GM10266 (cell line): ENCODE data around the gene HOXC12.

Experiments used
- DNase-seq: peaks from one replicate; pipeline ENCODE4 v3.0.0; 2012; ENCODE audit errors: extremely low spot score
- TF ChIP-seq, protein P1 (sequence below): IDR thresholded peaks from 2 replicates; pipeline ENCODE4 v1.5.1; 2012; ENCODE audit warnings: mild to moderate bottlenecking, low read depth; ENCODE audit not compliant: control insufficient read depth, insufficient read depth; ENCODE audit errors: missing control alignments

The HOXC12 gene

DNA sequence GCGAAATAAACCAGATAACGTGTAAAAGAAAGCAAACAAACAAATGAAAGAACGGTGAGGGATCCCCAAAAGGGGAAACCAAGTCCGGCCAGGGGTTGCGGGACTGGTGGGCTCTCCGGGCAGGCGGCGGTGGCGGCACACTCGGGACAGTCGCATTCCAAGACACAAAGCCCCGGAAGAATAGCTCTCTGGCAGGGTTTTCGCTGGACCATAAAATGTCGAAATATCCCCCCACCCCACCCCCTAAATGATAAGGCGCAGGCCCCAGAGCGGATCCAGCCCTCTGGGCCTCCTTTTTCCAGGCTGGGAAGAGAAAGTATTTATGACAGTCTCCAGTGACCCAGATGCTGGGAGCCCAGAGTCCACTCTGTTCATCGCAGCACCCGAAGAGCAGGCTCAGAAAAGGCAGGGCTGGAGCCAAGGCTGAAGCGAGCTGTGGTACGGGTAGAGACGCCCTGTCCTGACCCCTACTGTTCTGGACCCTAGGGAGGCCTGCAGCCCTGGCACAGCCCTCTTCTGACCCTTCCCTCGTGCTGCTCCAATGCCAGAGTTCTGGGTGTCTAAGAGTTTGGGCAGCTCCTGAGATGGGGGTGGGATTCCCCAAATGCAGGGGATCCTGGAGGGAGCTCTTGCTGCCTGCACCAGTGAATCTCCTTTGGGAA, 52.0 kb downstream of the HOXC12 start:
- TF ChIP-seq, protein P1, sequence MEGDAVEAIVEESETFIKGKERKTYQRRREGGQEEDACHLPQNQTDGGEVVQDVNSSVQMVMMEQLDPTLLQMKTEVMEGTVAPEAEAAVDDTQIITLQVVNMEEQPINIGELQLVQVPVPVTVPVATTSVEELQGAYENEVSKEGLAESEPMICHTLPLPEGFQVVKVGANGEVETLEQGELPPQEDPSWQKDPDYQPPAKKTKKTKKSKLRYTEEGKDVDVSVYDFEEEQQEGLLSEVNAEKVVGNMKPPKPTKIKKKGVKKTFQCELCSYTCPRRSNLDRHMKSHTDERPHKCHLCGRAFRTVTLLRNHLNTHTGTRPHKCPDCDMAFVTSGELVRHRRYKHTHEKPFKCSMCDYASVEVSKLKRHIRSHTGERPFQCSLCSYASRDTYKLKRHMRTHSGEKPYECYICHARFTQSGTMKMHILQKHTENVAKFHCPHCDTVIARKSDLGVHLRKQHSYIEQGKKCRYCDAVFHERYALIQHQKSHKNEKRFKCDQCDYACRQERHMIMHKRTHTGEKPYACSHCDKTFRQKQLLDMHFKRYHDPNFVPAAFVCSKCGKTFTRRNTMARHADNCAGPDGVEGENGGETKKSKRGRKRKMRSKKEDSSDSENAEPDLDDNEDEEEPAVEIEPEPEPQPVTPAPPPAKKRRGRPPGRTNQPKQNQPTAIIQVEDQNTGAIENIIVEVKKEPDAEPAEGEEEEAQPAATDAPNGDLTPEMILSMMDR = no peak
- DNase-seq = no peak

DNA sequence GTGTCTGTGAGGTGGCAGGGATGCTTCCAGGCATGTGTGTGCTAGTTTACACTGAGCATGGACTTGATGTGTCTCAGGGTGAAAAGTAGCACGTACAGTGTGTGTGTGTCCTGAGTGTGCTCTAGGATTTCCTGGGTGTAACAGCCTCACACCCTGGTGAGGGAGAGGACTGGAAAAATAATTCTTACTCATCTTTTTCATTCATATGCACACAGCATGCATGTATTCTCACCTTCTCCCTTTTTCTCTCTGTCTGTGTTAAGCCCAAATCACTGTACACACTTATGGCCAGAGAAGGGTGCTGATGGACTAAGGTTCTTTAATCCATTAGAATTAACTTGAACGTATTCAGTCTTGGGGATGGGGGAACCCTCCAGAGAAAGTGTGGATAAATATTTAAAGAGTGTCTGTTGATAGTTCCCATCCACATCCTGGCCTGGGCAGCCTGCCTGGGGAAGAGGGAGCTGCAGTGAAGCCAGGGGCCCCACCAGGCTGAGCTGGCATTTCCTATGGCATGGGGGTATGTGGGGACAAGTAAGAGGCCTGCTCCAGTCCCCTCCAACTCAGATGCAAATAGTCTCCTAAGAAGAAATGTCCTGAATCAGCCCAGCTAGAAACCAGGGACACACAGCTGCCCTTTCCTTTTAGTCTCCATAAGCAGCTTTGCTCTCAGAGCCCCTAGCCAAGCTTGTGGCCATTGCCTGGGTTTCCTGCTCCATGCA, 53.0 kb downstream of the HOXC12 start:
- TF ChIP-seq, protein P1 = no peak

DNA sequence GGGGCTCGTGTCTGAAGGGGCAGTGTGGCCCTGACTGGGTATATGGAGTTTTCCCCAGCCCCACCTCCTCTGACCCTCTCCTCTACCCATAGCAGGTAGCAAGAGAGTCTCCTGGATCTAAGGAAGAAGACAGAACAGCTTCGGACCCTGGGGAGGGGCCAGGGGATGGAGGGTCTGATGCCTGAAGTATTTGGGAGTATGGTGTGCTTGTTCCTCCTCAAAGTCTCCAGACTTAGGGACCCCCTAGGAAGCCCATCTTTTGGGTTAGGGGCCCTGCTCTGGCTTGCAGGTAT, 53.5 kb downstream of the HOXC12 start:
- TF ChIP-seq, protein P1 = no peak
- no peak for DNase-seq

More for the DNA sequence above, 53.0 kb downstream of the HOXC12 start:
- no peak for DNase-seq
